Neural cell (in vitro differentiated cells): ENCODE measurements around the gene PDE7B.

Experiments
- EP300 ChIP-seq: fragments of 450-650 bp; conservative IDR thresholded peaks from 2 replicates; pipeline ENCODE4 v1.6.1; 2014; ENCODE audit warnings: antibody characterized with exemption, mild to moderate bottlenecking, moderate library complexity; ENCODE audit not compliant: poor library complexity, severe bottlenecking
- EZH2 ChIP-seq: fragments of 200-600, 300-800 bp; shearing (Covaris generic), sonication (generic); IDR thresholded peaks from 2 replicates; pipeline ENCODE4 v1.6.1; 2014; ENCODE audit warnings: antibody characterized with exemption, low read length, borderline replicate concordance, mild to moderate bottlenecking; ENCODE audit not compliant: insufficient read depth, poor library complexity, severe bottlenecking
- MXI1 ChIP-seq: fragments of 450-650 bp; conservative IDR thresholded peaks from 2 replicates; pipeline ENCODE4 v1.6.1; 2014; ENCODE audit warnings: antibody characterized with exemption, mild to moderate bottlenecking; ENCODE audit not compliant: poor library complexity, severe bottlenecking
- POLR2AphosphoS5 ChIP-seq: IDR thresholded peaks from 2 replicates; pipeline ENCODE4 v1.6.1; 2012
- RAD21 ChIP-seq: fragments of 450-650 bp; conservative IDR thresholded peaks from 2 replicates; pipeline ENCODE4 v1.6.1; 2014; ENCODE audit warnings: antibody characterized with exemption, mild to moderate bottlenecking, moderate library complexity
- SMC3 ChIP-seq: fragments of 450-650 bp; conservative IDR thresholded peaks from 2 replicates; pipeline ENCODE4 v1.6.1; 2014; ENCODE audit warnings: antibody characterized with exemption, mild to moderate bottlenecking, moderate library complexity; ENCODE audit not compliant: poor library complexity
- TAF1 ChIP-seq: IDR thresholded peaks from 2 replicates; pipeline ENCODE4 v1.6.1; 2012; ENCODE audit warnings: low read depth
- TF ChIP-seq, protein P1 (sequence below): fragments of 450-650 bp; IDR thresholded peaks from 2 replicates; pipeline ENCODE4 v1.5.1; 2014; ENCODE audit warnings: antibody characterized with exemption, mild to moderate bottlenecking, moderate library complexity; ENCODE audit not compliant: poor library complexity, severe bottlenecking
- TF ChIP-seq, protein P2 (sequence below): IDR thresholded peaks from 2 replicates; pipeline ENCODE4 v1.6.1; 2012; ENCODE audit warnings: borderline replicate concordance

DNA sequence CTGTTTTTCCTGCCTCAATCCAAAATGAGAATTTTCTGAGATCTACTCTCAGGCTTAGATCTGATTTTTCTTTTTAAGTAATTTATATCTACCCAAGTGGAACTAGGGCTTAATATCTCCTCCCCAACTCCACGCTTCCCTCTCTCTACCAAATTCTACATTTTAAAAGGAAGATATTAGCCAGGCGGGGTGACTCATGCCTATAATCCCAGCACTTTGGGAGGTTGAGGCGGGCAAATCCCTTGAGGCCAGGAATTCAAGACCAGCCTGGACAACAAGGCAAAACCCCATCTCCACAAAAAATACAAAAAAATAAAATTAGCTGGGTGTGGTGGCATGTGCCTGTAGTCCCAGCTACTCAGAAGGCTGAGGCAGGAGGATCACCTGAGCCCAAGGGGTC lies 337.6 kb downstream of the PDE7B start:
- TF ChIP-seq RAD21 (no peak), POLR2AphosphoS5 (no peak), TAF1 (no peak), SMC3 (no peak), EP300 (no peak), EZH2 (no peak), MXI1 (no peak)
- TF ChIP-seq, protein P1, sequence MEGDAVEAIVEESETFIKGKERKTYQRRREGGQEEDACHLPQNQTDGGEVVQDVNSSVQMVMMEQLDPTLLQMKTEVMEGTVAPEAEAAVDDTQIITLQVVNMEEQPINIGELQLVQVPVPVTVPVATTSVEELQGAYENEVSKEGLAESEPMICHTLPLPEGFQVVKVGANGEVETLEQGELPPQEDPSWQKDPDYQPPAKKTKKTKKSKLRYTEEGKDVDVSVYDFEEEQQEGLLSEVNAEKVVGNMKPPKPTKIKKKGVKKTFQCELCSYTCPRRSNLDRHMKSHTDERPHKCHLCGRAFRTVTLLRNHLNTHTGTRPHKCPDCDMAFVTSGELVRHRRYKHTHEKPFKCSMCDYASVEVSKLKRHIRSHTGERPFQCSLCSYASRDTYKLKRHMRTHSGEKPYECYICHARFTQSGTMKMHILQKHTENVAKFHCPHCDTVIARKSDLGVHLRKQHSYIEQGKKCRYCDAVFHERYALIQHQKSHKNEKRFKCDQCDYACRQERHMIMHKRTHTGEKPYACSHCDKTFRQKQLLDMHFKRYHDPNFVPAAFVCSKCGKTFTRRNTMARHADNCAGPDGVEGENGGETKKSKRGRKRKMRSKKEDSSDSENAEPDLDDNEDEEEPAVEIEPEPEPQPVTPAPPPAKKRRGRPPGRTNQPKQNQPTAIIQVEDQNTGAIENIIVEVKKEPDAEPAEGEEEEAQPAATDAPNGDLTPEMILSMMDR, result no peak
- TF ChIP-seq, protein P2, sequence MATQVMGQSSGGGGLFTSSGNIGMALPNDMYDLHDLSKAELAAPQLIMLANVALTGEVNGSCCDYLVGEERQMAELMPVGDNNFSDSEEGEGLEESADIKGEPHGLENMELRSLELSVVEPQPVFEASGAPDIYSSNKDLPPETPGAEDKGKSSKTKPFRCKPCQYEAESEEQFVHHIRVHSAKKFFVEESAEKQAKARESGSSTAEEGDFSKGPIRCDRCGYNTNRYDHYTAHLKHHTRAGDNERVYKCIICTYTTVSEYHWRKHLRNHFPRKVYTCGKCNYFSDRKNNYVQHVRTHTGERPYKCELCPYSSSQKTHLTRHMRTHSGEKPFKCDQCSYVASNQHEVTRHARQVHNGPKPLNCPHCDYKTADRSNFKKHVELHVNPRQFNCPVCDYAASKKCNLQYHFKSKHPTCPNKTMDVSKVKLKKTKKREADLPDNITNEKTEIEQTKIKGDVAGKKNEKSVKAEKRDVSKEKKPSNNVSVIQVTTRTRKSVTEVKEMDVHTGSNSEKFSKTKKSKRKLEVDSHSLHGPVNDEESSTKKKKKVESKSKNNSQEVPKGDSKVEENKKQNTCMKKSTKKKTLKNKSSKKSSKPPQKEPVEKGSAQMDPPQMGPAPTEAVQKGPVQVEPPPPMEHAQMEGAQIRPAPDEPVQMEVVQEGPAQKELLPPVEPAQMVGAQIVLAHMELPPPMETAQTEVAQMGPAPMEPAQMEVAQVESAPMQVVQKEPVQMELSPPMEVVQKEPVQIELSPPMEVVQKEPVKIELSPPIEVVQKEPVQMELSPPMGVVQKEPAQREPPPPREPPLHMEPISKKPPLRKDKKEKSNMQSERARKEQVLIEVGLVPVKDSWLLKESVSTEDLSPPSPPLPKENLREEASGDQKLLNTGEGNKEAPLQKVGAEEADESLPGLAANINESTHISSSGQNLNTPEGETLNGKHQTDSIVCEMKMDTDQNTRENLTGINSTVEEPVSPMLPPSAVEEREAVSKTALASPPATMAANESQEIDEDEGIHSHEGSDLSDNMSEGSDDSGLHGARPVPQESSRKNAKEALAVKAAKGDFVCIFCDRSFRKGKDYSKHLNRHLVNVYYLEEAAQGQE, result no peak
